Fibroblast of lung (primary cell): ENCODE results near the gene HAND1. TPM values are rescaled to one million over a fixed set of nuclear protein-coding genes. Genes with fewer than 3 reads are reported as not detected.

Source experiments
- DNase-seq, 2 donors: peaks; one replicate each; pipeline versions ENCODE4 v3.0.0 to v3.0.0-alpha.2; 2010; ENCODE audit warnings: low read depth in 2 of 2
- H2AFZ ChIP-seq: 2 replicates; pipeline ENCODE4 v1.5.1; 2012; ENCODE audit warnings: low read length, control low read depth, inconsistent platforms
- H3K27ac ChIP-seq: 2 replicates; pipeline ENCODE4 v1.5.1; 2011; ENCODE audit warnings: low read length, control low read depth; ENCODE audit not compliant: insufficient read depth
- H3K27me3 ChIP-seq: 2 replicates; pipeline ENCODE4 v1.5.1; 2011; ENCODE audit warnings: mild to moderate bottlenecking, low read length; ENCODE audit not compliant: control insufficient read depth, insufficient read depth
- H3K36me3 ChIP-seq: 2 replicates; pipeline ENCODE4 v1.5.1; 2011; ENCODE audit warnings: low read length; ENCODE audit not compliant: control insufficient read depth, insufficient read depth
- H3K4me1 ChIP-seq: 2 replicates; pipeline ENCODE4 v1.5.1; 2011; ENCODE audit warnings: low read length; ENCODE audit not compliant: control insufficient read depth, insufficient read depth; ENCODE audit errors: extremely low read depth
- H3K4me2 ChIP-seq: 2 replicates; pipeline ENCODE4 v1.5.1; 2011; ENCODE audit warnings: low read length, control low read depth; ENCODE audit not compliant: insufficient read depth; ENCODE audit errors: extremely low read depth
- H3K4me3 ChIP-seq, 4 experiments: fragments of 200-600 bp in 1 of 4; sonication (generic) in 1 of 4; replicated peaks in 1 of 4; 2 replicates each; pipeline ENCODE4 v1.5.1; 2011 to 2016; ENCODE audit warnings: low read length in 4 of 4, low read depth in 3 of 4, mild to moderate bottlenecking in 3 of 4, control low read depth in 2 of 4, inconsistent platforms in 1 of 4, mixed read lengths in 1 of 4; ENCODE audit not compliant: insufficient read depth in 1 of 4; ENCODE audit errors: control extremely low read depth in 1 of 4
- H3K79me2 ChIP-seq: 2 replicates; pipeline ENCODE4 v1.5.1; 2012; ENCODE audit warnings: mild to moderate bottlenecking, low read length, inconsistent platforms; ENCODE audit not compliant: control insufficient read depth, insufficient read depth
- H3K9ac ChIP-seq: 2 replicates; pipeline ENCODE4 v1.5.1; 2011; ENCODE audit warnings: mild to moderate bottlenecking, low read length, control low read depth; ENCODE audit not compliant: insufficient read depth
- H3K9me3 ChIP-seq: 2 replicates; pipeline ENCODE4 v1.5.1; 2012; ENCODE audit warnings: low read depth, low read length; ENCODE audit not compliant: control insufficient read depth, insufficient read depth
- H4K20me1 ChIP-seq: 2 replicates; pipeline ENCODE4 v1.5.1; 2011; ENCODE audit warnings: low read length; ENCODE audit not compliant: control insufficient read depth, insufficient read depth; ENCODE audit errors: extremely low read depth
- CTCF ChIP-seq, 2 donors: IDR thresholded peaks in 1 of 2; conservative IDR thresholded peaks in 1 of 2; 1 replicate in 1 of 2; 2 replicates in 1 of 2; pipeline ENCODE4 v1.5.1; 2011 to 2012; ENCODE audit warnings: low read length in 2 of 2, control low read depth in 1 of 2, inconsistent platforms in 1 of 2, low read depth in 1 of 2, mild to moderate bottlenecking in 1 of 2
- EZH2 ChIP-seq: IDR thresholded peaks from 2 replicates; pipeline ENCODE4 v1.5.1; 2012; ENCODE audit warnings: low read length, control low read depth, mild to moderate bottlenecking; ENCODE audit errors: missing control alignments
- polyA plus RNA-seq, 2 donors: library from polyadenylated mRNA; depleted of rRNA in 1 of 2; stranded (reverse) in 1 of 2; unstranded in 1 of 2; fragments of >200 nt; gene quantifications; 2 replicates each; pipeline ENCODE4 v1.2.1, GENCODE V29; 2011 to 2012; ENCODE audit warnings: missing spikeins in 1 of 2
- total RNA-seq: library from RNA; depleted of rRNA; stranded (reverse); fragments of >200 nt; gene quantifications from 2 replicates; pipeline ENCODE4 v1.2.1, GENCODE V29; 2014

The HAND1 gene
- total and polyA plus RNA-seq, 2 donors (not counting 1 experiment from before 2014, with no cell fraction given): not detected

DNA sequence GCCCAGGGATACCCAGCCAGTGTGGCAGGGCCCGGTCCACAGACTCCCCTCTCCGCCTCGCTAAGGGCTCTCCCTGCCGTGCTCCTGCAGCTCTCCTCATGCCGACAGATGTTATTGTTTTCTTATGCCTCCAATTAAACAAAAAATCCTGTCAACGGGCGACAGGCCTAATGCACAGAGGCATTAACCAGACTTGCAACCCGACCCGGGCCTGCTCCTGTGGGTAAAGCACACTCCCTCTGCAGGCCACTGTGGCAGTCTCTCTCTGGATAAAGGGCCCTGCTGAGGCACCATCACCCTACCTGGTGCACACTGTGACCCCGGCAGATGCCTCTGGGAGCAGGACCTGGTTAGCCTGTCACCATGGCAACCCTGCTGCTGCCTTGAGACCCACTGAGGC lies 27.5 kb upstream of the HAND1 start:
- H3K4me1 ChIP-seq: no peaks in the 10 kb centered on the region
- no peak overlapping the region for H3K27ac ChIP-seq
- H3K36me3 ChIP-seq: no peaks in the 10 kb centered on the region
- H3K4me2 ChIP-seq: no peak overlapping the region
- no peaks in the 10 kb centered on the region for H3K79me2 ChIP-seq
- H3K27me3 ChIP-seq: peaks cover 10% of the 10 kb centered on the region
- no peak overlapping the region for H2AFZ ChIP-seq
- no peak for TF ChIP-seq CTCF (conservative IDR thresholded peaks at IDR 0.05 in 1 of 2, IDR thresholded peaks at IDR 0.05 in 1 of 2; ENCODE audit: low read depth in 1 of 2, low read length in 2 of 2)
- TF ChIP-seq EZH2: no peak
- no peak for DNase-seq
- H3K4me3 ChIP-seq: no peak overlapping the region
- H3K9ac ChIP-seq: no peak overlapping the region
- no peaks in the 10 kb centered on the region for H4K20me1 ChIP-seq
- H3K9me3 ChIP-seq: no peaks in the 10 kb centered on the region

DNA sequence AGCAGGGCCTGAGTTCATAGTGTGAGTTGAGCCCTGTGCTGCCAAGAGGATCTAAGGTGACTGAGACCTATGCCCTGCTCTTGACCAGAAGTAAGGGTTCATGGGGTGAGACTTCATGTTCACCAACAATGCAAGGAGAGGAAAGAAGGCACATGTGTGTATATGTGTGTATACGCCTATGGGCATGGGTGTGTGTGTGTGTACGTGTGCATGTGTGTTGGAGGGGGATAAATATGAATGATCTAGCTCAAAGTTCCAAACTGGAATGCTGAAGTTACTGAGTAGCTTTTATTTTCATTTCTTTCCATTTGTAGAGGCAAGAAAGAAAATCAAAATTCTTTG lies 25.6 kb upstream of the HAND1 start:
- no peaks in the 10 kb centered on the region for H3K79me2 ChIP-seq
- TF ChIP-seq CTCF (conservative IDR thresholded peaks at IDR 0.05 in 1 of 2, IDR thresholded peaks at IDR 0.05 in 1 of 2; ENCODE audit: low read depth in 1 of 2, low read length in 2 of 2) (no peak), EZH2 (no peak)
- no peak overlapping the region for H3K4me3 ChIP-seq
- no peak overlapping the region for H3K27ac ChIP-seq
- no peaks in the 10 kb centered on the region for H3K4me1 ChIP-seq
- no peaks in the 10 kb centered on the region for H4K20me1 ChIP-seq
- DNase-seq: no peak
- H3K9me3 ChIP-seq: no peaks in the 10 kb centered on the region
- no peak overlapping the region for H3K9ac ChIP-seq
- H3K4me2 ChIP-seq: no peak overlapping the region
- H2AFZ ChIP-seq: no peak overlapping the region
- H3K36me3 ChIP-seq: no peaks in the 10 kb centered on the region
- H3K27me3 ChIP-seq: peaks cover 9% of the 10 kb centered on the region

GRCh38 chr5:154502180-154502579 lies 24.2 kb upstream of the HAND1 start:
- Histone ChIP-seq H3K4me1 (no peaks in the 10 kb centered on the region), H3K4me2 (no peak overlapping the region), H3K9ac (no peak overlapping the region), H2AFZ (no peak overlapping the region), H4K20me1 (no peaks in the 10 kb centered on the region), H3K9me3 (no peaks in the 10 kb centered on the region), H3K79me2 (no peaks in the 10 kb centered on the region), H3K36me3 (no peaks in the 10 kb centered on the region), H3K27ac (no peak overlapping the region), H3K4me3 (no peak overlapping the region), H3K27me3 (peaks cover 9% of the 10 kb centered on the region)
- DNase-seq: no peak
- TF ChIP-seq EZH2 (no peak), CTCF (conservative IDR thresholded peaks at IDR 0.05 in 1 of 2, IDR thresholded peaks at IDR 0.05 in 1 of 2; ENCODE audit: low read depth in 1 of 2, low read length in 2 of 2) (no peak)
